ENCODE measurements around the gene PDK2.

Gene PDK2

DNA sequence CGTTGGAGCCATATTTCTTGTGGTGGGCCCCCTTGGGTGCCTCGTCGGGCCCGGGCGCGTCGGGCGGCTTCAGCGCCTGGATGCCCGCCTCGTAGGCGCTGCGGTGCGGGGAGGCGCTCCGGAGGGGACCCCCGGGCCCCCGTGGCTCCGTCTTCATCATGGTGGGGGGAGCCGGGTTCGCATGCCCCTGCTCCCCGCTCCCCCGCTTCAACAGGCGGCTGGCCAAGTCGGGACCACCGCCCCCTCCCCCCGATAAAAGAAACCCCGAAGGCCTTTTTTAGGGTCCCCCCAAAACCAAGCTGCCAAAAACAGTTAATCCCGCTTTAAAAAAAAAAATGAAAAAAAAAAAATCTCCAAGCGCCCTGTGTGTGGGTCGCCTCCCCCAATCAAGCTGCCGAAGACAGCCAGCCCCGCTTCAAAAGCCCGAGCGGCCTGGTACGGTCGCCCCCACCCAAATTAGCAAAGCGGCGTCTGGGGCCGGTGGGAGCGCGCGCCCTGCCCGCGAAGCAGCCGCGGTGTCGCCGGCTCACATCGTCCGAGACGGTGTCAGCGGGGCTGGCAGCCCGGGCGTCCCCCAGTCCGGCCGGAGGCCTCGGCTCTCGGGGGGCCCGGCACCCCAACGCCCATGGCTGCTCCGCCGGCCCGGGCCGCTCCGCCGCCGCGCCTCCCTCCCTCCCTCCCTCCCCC lies 55.3 kb downstream of the PDK2 start, which contains the start of gene PPP1R9B:
Gene PPP1R9B, minus strand, starts transcription at position 324 of the 687 bp plus-strand sequence. Its CDS starts 164 bp downstream, at position 160.
- H3K4me1 ChIP-seq (ENCODE audit: low read length): peaks cover 38% of the 10 kb centered on the region

DNA sequence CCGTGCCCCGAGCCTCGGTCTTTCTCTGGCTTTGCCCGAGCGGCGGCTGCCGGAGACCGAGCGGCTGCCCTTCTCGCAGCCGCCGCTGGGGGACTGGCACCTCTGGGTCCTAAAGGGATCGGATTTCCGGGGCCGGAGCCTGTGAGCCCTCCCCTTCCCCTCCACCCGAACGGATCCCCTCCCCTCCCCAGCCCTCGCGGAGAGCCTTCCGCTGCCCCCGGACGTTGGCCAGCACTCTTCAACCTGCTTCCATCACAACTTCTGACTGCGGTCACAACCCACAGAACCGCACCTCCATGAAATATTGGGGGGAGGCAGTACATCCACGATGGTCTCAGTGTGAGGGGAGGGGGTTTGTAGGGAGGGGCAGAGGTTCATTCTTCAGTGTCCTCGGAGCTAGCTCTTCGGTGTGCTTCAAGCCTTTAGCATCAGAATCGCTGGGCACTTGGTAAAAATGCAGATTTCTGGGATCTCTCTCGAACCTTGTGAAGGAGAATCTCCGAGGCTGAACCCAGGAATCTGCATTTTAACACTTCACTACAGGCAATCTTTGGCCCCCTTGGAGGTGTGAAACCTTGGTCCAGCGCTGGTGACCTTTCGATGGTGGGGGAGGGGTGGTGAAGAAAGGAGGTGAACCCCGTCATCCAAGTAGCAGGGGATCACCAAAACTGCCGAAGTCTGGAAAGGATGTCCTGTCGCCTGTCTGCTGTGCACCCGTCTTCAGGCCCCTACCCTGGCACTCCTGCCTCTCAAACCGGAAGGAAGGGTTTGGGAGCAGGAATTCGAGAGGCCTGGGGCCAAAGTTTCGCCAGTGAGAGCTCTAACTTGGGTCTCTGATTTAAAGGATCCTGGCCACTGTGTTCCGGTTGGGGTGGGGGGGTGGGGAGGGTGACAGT lies 56.1 kb downstream of the PDK2 start:
- peak; percentile 93 for DNase-seq
- H3K4me2 ChIP-seq (ENCODE audit: low read depth, low read length): peak overlapping the region; percentile 95
- no peaks in the 10 kb centered on the region for H3K27me3 ChIP-seq (replicated peaks; ENCODE audit: insufficient read depth, low read length)
- peak overlapping the region; percentile 84 for H3K27ac ChIP-seq (ENCODE audit: low read length)
- peak overlapping the region; percentile 70 for H2AFZ ChIP-seq (ENCODE audit: low read length)
- no peaks in the 10 kb centered on the region for H3K36me3 ChIP-seq (replicated peaks; ENCODE audit: insufficient read depth, low read length)
- peak overlapping the region; percentile 82 for H3K4me3 ChIP-seq (ENCODE audit: low read length)
- H3K9ac ChIP-seq (ENCODE audit: low read length): peak overlapping the region; percentile 71
- H3F3A ChIP-seq (ENCODE audit: insufficient read depth, low read length): peaks cover 42% of the 10 kb centered on the region
- no peaks in the 10 kb centered on the region for H3K9me3 ChIP-seq (replicated peaks; ENCODE audit: insufficient read depth, low read length)
- peaks cover 43% of the 10 kb centered on the region for H3K79me2 ChIP-seq (ENCODE audit: low read length)
- TF ChIP-seq EZH2phosphoT487 (IDR thresholded peaks at IDR 0.05; ENCODE audit: low read length): no peak
- TF ChIP-seq, protein P1, sequence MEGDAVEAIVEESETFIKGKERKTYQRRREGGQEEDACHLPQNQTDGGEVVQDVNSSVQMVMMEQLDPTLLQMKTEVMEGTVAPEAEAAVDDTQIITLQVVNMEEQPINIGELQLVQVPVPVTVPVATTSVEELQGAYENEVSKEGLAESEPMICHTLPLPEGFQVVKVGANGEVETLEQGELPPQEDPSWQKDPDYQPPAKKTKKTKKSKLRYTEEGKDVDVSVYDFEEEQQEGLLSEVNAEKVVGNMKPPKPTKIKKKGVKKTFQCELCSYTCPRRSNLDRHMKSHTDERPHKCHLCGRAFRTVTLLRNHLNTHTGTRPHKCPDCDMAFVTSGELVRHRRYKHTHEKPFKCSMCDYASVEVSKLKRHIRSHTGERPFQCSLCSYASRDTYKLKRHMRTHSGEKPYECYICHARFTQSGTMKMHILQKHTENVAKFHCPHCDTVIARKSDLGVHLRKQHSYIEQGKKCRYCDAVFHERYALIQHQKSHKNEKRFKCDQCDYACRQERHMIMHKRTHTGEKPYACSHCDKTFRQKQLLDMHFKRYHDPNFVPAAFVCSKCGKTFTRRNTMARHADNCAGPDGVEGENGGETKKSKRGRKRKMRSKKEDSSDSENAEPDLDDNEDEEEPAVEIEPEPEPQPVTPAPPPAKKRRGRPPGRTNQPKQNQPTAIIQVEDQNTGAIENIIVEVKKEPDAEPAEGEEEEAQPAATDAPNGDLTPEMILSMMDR (IDR thresholded peaks at IDR 0.05; ENCODE audit: low read length): peak; percentile 48
- peaks cover 38% of the 10 kb centered on the region for H3K4me1 ChIP-seq (ENCODE audit: low read length)
- H3K9me2 ChIP-seq (replicated peaks; ENCODE audit: insufficient read depth, low read length): no peaks in the 10 kb centered on the region
- no peaks in the 10 kb centered on the region for H4K20me1 ChIP-seq (ENCODE audit: insufficient read depth, low read length)

More for the DNA sequence above, 55.3 kb downstream of the PDK2 start, which contains the start of gene PPP1R9B:
- TF ChIP-seq, protein P1 (IDR thresholded peaks at IDR 0.05; ENCODE audit: low read length): no peak
- no peak for TF ChIP-seq EZH2phosphoT487 (IDR thresholded peaks at IDR 0.05; ENCODE audit: low read length)
- TF ChIP-seq EZH2 (optimal IDR thresholded peaks at IDR 0.05; ENCODE audit: low read depth, low read length): no peak
- H3K9ac ChIP-seq (ENCODE audit: low read length): peak within 1 kb of the TSS; percentile 75
- H3K27me3 ChIP-seq (replicated peaks; ENCODE audit: insufficient read depth, low read length): no peaks in the 10 kb centered on the region
- H4K20me1 ChIP-seq (ENCODE audit: insufficient read depth, low read length): no peaks in the 10 kb centered on the region
- peaks cover 51% of the 10 kb centered on the region for H3K79me2 ChIP-seq (ENCODE audit: low read length)
- peak within 1 kb of the TSS; percentile 70 for H2AFZ ChIP-seq (ENCODE audit: low read length)
- H3K4me3 ChIP-seq (ENCODE audit: low read length): peak within 1 kb of the TSS; percentile 82
- H3K9me3 ChIP-seq (replicated peaks; ENCODE audit: insufficient read depth, low read length): no peaks in the 10 kb centered on the region
- no peaks in the 10 kb centered on the region for H3K36me3 ChIP-seq (replicated peaks; ENCODE audit: insufficient read depth, low read length)
- H3K9me2 ChIP-seq (replicated peaks; ENCODE audit: insufficient read depth, low read length): no peaks in the 10 kb centered on the region
- H3F3A ChIP-seq (ENCODE audit: insufficient read depth, low read length): peaks cover 38% of the 10 kb centered on the region
- H3K27ac ChIP-seq (ENCODE audit: low read length): peak within 1 kb of the TSS; percentile 84
- DNase-seq: no peak
- peak within 1 kb of the TSS; percentile 95 for H3K4me2 ChIP-seq (ENCODE audit: low read depth, low read length)

DNA sequence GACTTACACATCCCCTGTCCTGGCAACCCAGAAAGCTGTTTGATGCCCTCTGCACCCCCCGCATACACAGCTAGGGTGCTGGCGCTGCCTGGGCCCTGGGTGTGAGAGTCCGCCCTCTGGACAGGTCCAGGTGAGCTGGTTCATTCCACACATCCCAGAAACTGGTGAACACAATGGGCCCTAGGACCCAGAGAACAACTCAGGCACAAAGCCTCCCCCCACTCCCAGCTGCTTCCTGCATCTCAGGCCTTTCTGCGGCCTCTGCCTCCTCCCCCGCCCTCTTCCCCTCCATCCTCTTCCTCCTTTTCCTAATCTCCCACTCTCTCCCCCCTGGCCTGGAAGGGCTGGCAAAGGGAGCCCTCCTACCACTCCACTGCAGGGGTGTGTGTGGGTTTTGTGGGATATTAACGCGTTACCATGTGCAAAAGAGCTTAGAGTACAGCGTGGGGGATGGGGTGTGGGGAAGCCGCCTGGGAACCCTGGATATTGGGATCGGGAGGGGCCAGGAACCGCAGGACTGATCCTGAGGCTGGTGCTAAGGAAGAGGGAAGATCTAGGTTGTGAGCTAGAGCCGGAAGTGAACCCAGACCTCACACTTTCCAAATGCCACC lies 56.9 kb downstream of the PDK2 start:
- peak overlapping the region; percentile 63 for H3K9ac ChIP-seq (ENCODE audit: low read length)
- H3F3A ChIP-seq (ENCODE audit: insufficient read depth, low read length): peaks cover 42% of the 10 kb centered on the region
- peaks cover 36% of the 10 kb centered on the region for H3K79me2 ChIP-seq (ENCODE audit: low read length)

More for the DNA sequence above, 56.9 kb downstream of the PDK2 start:
- Histone ChIP-seq H3K4me3 (ENCODE audit: low read length) (peak overlapping the region; percentile 82), H4K20me1 (ENCODE audit: insufficient read depth, low read length) (no peaks in the 10 kb centered on the region), H3K4me1 (ENCODE audit: low read length) (peaks cover 35% of the 10 kb centered on the region), H3K27ac (ENCODE audit: low read length) (peak overlapping the region; percentile 84; the same call in 1 of the 2 replicates), H3K9me2 (replicated peaks; ENCODE audit: insufficient read depth, low read length) (no peaks in the 10 kb centered on the region), H3K9me3 (replicated peaks; ENCODE audit: insufficient read depth, low read length) (no peaks in the 10 kb centered on the region), H3K36me3 (replicated peaks; ENCODE audit: insufficient read depth, low read length) (no peaks in the 10 kb centered on the region), H2AFZ (ENCODE audit: low read length) (peak overlapping the region; percentile 59; the same call in 1 of the 2 replicates), H3K27me3 (replicated peaks; ENCODE audit: insufficient read depth, low read length) (no peaks in the 10 kb centered on the region), H3K4me2 (ENCODE audit: low read depth, low read length) (peak overlapping the region; percentile 95)
- TF ChIP-seq EZH2phosphoT487 (IDR thresholded peaks at IDR 0.05; ENCODE audit: low read length) (no peak), EZH2 (optimal IDR thresholded peaks at IDR 0.05; ENCODE audit: low read depth, low read length) (no peak)
- TF ChIP-seq, protein P1 (IDR thresholded peaks at IDR 0.05; ENCODE audit: low read length): no peak
- peak; percentile 86 for DNase-seq
